HepG2 (cell line): Measurements from ENCODE around the gene CLCC1.

Source experiments
- BHLHE40 ChIP-seq: IDR thresholded peaks from 2 replicates; pipeline ENCODE4 v1.6.1; 2011; ENCODE audit warnings: low read length, improper control_type of control experiment
- CTCF ChIP-seq: sonication (generic); formaldehyde crosslinking; IDR thresholded peaks from 2 replicates; pipeline ENCODE4 v1.5.0; 2020; ENCODE audit warnings: mild to moderate bottlenecking, missing genetic modification reagents, moderate library complexity
- EP300 ChIP-seq, 3 experiments: sonication (generic) in 1 of 3; formaldehyde crosslinking in 1 of 3; IDR thresholded peaks; 2 replicates each; pipeline versions ENCODE4 v1.5.1 to v1.6.1; 2011 to 2020; ENCODE audit warnings: low read depth in 2 of 3, low read length in 2 of 3, borderline replicate concordance in 1 of 3, improper control_type of control experiment in 1 of 3, mild to moderate bottlenecking in 1 of 3, missing genetic modification reagents in 1 of 3, moderate library complexity in 1 of 3
- FOSL1 ChIP-seq: sonication (generic); formaldehyde crosslinking; IDR thresholded peaks from 2 replicates; pipeline ENCODE4 v1.9.0; 2021; ENCODE audit warnings: missing genetic modification reagents, borderline replicate concordance
- HMGA1 ChIP-seq: sonication (generic); formaldehyde crosslinking; conservative IDR thresholded peaks from 2 replicates; pipeline ENCODE4 v1.4.0; 2020; ENCODE audit warnings: missing genetic modification reagents
- NFATC3 ChIP-seq: sonication (generic); formaldehyde crosslinking; IDR thresholded peaks from 2 replicates; pipeline ENCODE4 v1.5.1; 2020; ENCODE audit warnings: mild to moderate bottlenecking, missing genetic modification reagents
- RAD21 ChIP-seq: fragments of 450-650 bp; formaldehyde crosslinking; IDR thresholded peaks from 2 replicates; pipeline ENCODE4 v1.5.0; 2020; ENCODE audit warnings: mild to moderate bottlenecking
- RERE ChIP-seq: IDR thresholded peaks from 2 replicates; pipeline ENCODE4 v1.6.1; 2016; ENCODE audit warnings: low read depth, missing genetic modification reagents, missing compliant biosample characterization
- U2AF2 ChIP-seq: fragments of 200-400 bp; formaldehyde crosslinking; IDR thresholded peaks from 2 replicates; pipeline ENCODE4 v1.6.1; 2017; ENCODE audit warnings: low read depth, mild to moderate bottlenecking, low read length
- TF ChIP-seq, protein P1 (sequence below): sonication (generic); formaldehyde crosslinking; IDR thresholded peaks from 2 replicates; pipeline ENCODE4 v1.4.0; 2020; ENCODE audit warnings: missing genetic modification reagents

GRCh38 chr1:108933944-108934343, 29.3 kb downstream of the CLCC1 start:
- TF ChIP-seq CTCF (CRISPR knock-in tag) (no peak), NFATC3 (CRISPR knock-in tag) (no peak), U2AF2 (no peak), RERE (CRISPR knock-in tag) (no peak), FOSL1 (no peak), BHLHE40 (no peak), EP300 (IDR thresholded peaks at IDR 0.05; ENCODE audit: low read depth in 2 of 2, low read length in 2 of 2) (no peak), EP300 (CRISPR knock-in tag; IDR thresholded peaks at IDR 0.05; ENCODE audit: borderline replicate concordance) (no peak), RAD21 (no peak), HMGA1 (CRISPR knock-in tag) (no peak)
- TF ChIP-seq, protein P1, sequence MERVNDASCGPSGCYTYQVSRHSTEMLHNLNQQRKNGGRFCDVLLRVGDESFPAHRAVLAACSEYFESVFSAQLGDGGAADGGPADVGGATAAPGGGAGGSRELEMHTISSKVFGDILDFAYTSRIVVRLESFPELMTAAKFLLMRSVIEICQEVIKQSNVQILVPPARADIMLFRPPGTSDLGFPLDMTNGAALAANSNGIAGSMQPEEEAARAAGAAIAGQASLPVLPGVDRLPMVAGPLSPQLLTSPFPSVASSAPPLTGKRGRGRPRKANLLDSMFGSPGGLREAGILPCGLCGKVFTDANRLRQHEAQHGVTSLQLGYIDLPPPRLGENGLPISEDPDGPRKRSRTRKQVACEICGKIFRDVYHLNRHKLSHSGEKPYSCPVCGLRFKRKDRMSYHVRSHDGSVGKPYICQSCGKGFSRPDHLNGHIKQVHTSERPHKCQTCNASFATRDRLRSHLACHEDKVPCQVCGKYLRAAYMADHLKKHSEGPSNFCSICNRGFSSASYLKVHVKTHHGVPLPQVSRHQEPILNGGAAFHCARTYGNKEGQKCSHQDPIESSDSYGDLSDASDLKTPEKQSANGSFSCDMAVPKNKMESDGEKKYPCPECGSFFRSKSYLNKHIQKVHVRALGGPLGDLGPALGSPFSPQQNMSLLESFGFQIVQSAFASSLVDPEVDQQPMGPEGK (CRISPR knock-in tag), result no peak
